ENCODE results near the gene LHFPL2.

Gene LHFPL2

GRCh38 chr5:78594610-78595457 lies 53.7 kb downstream of the LHFPL2 start:
- peak; percentile 96 for DNase-seq (ENCODE audit: low read depth)

DNA sequence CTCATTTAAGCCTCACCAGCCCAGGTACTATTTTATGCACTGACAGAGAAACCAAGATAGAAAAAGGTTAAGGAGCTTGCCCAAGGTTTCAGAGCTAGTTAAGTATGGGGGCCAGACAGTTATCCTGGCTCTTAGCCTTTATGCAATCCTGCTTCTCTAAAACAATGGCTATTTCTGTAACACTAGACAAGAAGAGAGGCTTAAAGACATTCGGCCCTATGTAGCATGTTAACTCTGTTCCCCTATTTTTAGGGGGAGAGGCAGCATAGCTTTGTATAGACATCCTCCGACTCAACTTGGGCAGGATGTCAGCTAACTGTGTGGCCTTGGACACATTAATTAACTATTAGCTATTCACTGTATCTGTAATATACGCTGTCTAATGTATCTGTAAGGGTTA lies 54.6 kb downstream of the LHFPL2 start:
- no peak for DNase-seq (ENCODE audit: low read depth)

DNA sequence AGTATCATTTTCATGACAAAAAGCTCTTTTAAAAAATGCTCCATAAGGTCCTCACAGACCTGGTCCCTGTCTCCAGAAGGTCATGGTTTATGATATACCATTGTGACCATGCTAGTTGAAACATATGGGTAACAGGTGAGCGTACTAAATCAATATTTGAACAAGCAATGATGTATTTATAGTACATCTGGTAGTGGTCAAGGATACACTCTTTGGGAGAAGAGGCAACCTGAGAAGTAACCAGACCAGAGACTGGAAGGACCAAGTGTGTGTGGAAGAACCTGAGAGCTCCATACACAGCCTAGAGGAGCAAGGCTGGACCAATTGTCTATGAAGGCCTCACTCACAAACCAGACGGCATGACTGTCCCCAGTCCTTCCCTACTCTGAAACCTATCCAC lies 55.1 kb downstream of the LHFPL2 start:
- DNase-seq (ENCODE audit: low read depth), result no peak

DNA sequence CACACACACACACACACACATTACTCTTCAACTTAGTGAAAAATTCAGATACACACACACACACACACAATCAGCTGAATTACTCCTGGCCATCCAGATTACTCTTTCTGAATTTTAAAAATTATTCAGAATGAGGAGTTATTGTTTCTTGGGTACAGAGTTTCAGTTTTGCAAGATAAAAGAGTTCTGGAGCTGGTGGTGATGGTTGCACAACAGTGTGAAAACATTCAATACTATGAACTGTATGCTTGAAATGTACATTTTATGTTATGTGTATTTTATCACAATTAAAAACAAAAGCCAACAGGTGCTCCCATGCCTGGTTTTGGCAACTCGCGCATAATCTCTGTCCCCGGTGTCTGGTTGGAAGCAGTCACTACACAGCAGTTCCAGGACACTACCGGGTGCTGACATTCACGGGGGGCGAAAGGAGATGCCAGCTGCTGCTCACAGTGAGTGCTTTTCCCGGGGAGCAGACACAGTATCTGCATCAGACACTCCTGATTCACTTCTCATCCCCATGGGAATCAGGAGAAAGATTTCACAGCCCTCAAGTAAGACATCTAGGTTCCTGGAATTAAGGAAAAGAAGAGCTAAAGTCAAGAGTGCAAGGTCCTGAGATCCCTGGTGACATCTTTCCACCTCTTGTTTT lies 55.7 kb downstream of the LHFPL2 start:
- DNase-seq (ENCODE audit: low read depth), result no peak

- no peak for DNase-seq (ENCODE audit: low read depth)
These were observed 56.4 kb downstream of the LHFPL2 start for GRCh38 chr5:78591972-78592700.

- peak; percentile 91 for DNase-seq (ENCODE audit: low read depth)
These were observed 57.4 kb downstream of the LHFPL2 start for GRCh38 chr5:78591138-78591612.

DNA sequence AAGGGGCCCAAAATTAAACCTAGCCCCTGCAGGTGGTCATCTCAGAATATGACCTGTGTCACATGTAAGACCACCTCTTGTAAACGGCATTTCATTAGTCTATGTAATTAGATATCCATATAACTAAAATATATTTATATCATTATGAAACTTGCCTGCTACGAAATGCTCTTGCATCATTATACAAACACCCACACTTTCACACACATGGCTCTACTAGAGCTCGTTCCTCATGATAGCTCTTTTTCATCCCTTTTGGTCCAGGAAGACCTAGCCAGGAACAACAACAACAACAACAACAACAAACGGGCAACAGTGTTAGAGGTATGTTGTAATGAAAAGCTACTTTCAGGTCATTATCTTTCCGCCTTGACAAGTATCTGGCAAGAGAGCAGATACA lies 58.6 kb downstream of the LHFPL2 start:
- no peak for DNase-seq (ENCODE audit: low read depth)

- DNase-seq (ENCODE audit: low read depth), result no peak
These were observed 60.1 kb downstream of the LHFPL2 start for GRCh38 chr5:78588507-78588906.

GRCh38 chr5:78587775-78588291 lies 60.7 kb downstream of the LHFPL2 start:
- DNase-seq (ENCODE audit: low read depth), result peak; percentile 64

DNA sequence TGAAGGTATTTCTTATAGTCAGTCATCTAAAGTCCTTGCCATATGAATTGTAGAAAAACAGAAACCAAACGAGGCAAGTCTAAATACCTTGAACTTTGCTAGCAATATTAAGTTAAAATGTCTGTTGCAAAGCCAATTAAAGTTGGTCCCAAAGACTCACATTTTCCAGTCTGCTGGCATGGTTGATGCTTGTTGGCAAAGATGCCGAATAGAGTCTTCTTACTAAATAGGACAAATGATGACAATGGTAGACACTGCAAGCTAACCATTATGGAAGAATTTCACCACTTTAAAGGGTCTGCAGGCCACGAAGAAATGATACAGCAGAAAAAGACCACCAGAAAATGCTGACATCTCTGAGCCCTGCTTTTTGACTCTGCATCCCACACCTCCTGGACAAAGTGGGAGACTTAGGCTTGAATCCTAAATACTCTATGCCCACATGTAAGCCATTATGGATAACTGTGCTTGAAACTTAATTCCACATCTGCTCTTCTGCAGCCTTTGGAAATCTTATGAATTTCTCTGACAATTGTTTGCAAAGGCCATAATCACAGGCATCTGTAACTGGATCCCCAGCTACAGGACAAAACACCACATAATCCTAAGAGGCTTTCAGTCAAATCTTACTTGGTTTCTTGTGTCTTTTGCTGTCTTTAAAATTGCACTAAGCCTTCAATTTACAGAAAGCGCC lies 61.3 kb downstream of the LHFPL2 start:
- DNase-seq (ENCODE audit: low read depth), result no peak

GRCh38 chr5:78586251-78586650 lies 62.3 kb downstream of the LHFPL2 start:
- peak; percentile 97 for DNase-seq (ENCODE audit: low read depth)

- no peak for DNase-seq (ENCODE audit: low read depth)
These were observed 70.6 kb downstream of the LHFPL2 start for GRCh38 chr5:78578015-78578414.

DNA sequence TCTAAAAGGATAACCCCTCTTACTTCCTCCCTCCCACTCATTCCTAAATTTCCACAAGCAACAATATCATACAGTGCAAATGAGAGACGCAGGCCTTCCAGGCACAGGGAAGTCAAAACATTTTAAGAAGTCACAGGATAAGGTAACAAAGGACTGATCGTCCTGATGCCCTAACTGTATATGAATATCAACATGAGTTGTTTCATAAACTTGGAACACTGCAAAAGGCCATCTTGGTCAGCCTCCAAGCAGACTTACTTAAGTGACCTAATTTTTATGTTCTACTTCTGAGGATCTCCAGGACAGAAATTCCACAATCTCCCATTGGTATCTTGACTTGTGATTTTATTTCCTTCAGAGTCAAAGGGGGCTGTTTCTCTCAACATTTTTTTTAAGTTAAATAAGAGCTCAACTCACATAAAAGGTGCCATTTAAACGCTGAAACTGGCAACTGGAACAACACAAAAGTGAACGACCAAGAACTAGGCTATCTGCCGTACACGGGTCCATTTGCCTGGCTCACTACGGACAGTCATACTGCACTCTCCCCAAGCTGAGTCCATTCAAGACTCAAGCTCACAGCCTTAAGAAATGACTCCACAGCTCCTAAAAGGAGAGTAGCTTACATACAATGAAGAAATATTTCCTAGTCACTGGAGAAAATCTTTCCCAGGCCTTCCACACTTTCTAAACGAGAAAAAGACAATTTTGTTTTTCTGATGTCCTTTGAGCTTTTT lies 71.3 kb downstream of the LHFPL2 start:
- DNase-seq (ENCODE audit: low read depth), result no peak

- no peak for DNase-seq (ENCODE audit: low read depth)
These were observed 72.2 kb downstream of the LHFPL2 start for GRCh38 chr5:78576376-78576775.

DNA sequence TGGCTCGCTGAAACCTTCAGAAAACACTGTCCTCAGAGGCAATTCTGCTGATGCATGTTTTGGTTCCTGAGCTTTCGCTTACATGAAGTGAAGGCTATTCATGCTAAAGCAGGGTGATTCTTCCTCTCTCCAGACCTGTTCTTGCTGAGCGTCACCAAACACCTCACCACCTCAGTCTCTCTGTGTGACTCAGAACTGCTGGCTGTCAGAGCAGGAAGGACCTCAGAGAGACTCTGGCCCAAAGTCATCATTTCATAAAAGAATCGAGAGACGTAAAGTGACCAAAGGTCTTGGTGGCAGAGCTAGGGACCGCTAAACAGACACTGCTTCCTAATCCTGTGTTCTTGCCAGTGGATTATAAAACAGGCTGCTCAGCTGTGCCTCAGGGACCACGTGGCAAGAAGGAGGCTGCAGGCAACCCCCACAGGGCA lies 73.8 kb downstream of the LHFPL2 start:
- no peak for DNase-seq (ENCODE audit: low read depth)

GRCh38 chr5:78574131-78574673 lies 74.4 kb downstream of the LHFPL2 start:
- DNase-seq (ENCODE audit: low read depth), result no peak

GRCh38 chr5:78573318-78573717 lies 75.3 kb downstream of the LHFPL2 start:
- DNase-seq (ENCODE audit: low read depth), result no peak

GRCh38 chr5:78570646-78571045 lies 77.9 kb downstream of the LHFPL2 start:
- no peak for DNase-seq (ENCODE audit: low read depth)

GRCh38 chr5:78569441-78569840 lies 79.1 kb downstream of the LHFPL2 start:
- DNase-seq (ENCODE audit: low read depth), result no peak

DNA sequence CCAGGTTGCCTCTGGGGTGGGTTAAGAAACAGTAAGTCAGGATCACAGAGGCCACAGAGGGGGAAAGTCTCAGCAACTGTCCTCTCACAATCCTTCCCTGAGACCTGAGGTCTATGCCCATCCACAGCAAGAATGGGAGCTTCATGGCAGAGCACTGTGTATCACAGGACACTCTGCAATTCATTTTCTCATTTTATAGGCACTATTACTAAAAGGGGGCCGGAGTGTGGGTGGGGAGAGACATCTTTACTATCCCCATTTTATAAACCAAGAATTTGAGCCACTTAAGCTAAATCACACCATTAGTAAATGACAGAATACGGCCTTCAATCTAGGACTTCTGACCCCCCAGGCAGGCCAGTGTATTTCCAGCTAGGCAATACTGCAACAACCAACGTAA lies 79.9 kb downstream of the LHFPL2 start:
- DNase-seq (ENCODE audit: low read depth), result no peak

DNA sequence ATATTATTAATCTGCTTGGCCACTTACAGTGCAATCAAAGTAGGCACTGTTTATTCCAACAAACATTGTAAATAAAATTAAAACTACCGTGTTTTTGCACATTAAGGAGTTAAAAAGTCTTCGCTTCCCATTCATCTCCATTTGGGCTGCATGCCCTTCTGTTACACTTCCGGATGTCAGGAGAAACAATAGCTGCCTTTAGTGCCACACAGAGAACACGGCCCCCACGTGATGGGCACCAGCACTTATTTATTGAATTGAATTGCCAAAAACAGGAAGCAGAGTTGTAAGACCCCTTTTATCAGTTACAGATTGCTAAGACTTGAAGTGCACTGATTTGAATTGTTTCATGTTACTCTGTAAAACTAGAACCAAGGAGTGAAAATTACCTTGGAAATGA lies 80.4 kb downstream of the LHFPL2 start:
- no peak for DNase-seq (ENCODE audit: low read depth)
